HG02981 (cell line): ENCODE results near the gene LANCL3.
A peak's percentile ranks its signal among the peaks of the same experiment; 100 is the strongest.

Experiments
- ATAC-seq: cut with Tn5 transposase; IDR thresholded peaks from one replicate; pipeline ENCODE4 v1.9.1; 2021; ENCODE audit warnings: mild to moderate bottlenecking, moderate library complexity; ENCODE audit not compliant: unreplicated experiment

LANCL3 gene

DNA sequence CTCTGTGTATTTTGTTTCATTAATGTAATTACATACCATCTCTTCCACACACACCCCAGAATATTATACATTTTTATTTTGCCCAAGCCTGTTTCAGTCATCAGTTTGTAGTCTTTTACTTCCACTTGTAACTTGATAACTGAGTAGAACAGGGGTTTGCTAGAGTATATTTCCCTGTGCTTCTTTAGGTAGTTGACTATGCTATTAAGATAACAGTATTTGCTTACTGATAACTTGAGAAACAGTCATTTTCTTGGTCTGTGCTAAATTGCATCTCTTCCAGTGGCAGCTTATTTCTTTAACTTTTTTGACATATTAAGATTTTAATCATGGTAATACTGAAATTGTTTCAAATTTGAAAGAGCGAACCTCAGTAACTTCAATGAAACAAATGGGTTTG, 107.1 kb downstream of the LANCL3 start:
- no peak for ATAC-seq

DNA sequence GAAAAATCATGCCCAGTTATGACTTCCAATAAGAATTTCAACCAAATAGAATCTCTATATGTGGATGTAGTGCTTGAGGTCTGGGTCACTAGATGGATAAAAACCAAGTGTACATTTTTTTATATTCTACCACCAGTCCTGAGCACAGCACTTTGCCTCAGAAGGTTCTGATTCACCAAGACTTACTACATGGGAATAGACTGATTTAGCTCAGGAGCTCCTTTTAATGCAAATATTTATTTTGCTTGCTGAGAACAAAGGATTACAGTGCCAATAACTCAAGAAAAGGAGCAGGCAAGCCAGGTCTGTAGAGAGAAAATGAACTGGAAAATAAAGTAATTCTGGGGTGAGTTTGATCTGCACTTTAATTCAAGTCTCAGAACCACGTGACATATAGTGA, 107.8 kb downstream of the LANCL3 start:
- no peak for ATAC-seq

DNA sequence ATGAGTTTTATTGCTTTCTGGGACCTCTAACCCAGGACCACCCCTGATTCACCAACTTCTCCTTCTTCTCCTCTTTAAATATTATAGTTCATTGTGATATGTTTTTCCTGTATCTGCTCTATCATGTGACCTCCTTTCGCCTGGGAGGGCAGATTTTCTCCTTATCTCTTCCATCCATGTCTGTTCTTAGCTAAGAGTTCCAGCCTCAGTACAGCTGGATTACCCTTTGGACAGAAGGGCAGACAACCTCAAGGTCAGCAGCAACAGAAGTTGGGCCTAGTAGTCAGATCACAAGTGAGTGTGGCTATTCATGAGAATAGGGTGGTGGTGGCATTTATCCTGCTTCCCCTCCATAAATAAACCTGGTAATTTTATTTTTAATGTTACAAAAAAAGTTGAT, 108.4 kb downstream of the LANCL3 start:
- ATAC-seq = no peak

- no peak for ATAC-seq
Measured at GRCh38 chrX:37684426-37684825, 113.0 kb downstream of the LANCL3 start.

DNA sequence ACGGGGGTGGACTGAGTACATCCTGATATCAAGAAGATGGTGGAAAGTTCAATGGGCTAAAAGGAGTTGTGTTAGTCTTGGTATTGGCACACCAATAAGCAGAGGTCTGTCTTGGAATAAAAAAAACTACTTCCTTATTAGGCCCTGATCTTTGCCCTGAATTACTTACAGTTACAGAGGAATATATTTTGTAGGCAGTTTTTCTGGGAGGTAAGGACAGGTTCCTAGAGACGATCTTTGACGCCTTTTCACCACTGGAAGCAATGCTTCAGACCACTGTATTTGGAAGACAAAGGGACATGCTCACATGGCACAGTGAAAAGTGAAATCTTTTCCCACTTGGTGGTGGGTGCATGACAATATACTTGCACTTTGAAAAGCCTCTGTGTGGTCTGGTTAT, 113.5 kb downstream of the LANCL3 start:
- ATAC-seq = no peak

GRCh38 chrX:37685381-37686359, 114.2 kb downstream of the LANCL3 start, which contains the start of gene XK:
Gene XK (plus strand): TSS chrX:37685791. CDS start chrX:37685962, 171 bp downstream.
- peak; percentile 77 for ATAC-seq

GRCh38 chrX:37686369-37686995, 115.0 kb downstream of the LANCL3 start:
- no peak for ATAC-seq

GRCh38 chrX:37686996-37687395, 115.5 kb downstream of the LANCL3 start:
- ATAC-seq = no peak

- no peak for ATAC-seq
Measured at GRCh38 chrX:37690119-37690518, 118.7 kb downstream of the LANCL3 start.

- no peak for ATAC-seq
Measured at GRCh38 chrX:37692918-37693317, 121.5 kb downstream of the LANCL3 start.

DNA sequence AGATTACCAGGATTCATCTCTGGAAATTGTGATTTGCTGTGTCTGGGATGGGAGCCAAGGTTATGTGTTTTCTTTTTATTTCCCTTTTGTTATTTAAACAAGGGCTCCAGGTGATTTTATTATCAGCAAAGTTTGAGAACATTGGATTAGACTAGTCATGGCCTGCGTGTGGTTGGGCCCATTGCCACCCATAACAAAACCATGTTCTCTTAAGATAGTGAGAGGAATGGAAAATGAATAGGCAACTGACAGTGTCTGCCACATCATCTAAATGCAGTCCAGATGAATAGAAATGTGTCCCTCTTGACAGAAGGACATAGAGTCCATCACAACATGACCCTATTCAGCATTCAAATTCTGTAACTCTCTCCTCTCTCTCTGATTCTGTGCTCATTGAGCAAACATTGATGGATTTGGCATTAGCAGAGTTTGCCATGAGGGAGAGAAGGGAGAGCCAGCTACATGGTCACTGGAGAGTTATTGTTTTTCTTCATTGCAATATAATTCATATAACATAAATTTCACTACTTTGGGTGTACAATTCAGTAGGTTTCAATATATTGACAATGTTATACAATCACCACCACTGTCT, 125.8 kb downstream of the LANCL3 start:
- no peak for ATAC-seq

- ATAC-seq = no peak
Measured at GRCh38 chrX:37701588-37701987, 130.1 kb downstream of the LANCL3 start.

DNA sequence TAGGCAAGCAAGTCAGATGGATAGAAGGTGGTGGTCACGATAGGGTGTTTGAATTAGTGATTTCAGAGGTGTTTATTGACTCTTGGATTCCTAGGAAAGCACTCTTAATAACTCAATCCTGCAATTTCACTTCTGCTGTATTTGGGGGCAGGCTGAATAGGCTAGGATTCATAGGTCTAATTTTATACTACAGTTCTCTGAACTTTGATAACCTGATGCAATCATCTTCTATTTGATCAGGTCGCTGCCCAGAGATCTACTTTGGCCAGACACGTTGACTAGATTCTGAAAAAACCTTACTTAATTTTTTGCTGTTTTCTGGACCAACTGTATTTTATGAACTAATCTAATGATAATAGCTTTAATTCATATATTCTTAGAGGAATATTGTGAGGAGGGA, 140.5 kb downstream of the LANCL3 start:
- ATAC-seq = no peak

DNA sequence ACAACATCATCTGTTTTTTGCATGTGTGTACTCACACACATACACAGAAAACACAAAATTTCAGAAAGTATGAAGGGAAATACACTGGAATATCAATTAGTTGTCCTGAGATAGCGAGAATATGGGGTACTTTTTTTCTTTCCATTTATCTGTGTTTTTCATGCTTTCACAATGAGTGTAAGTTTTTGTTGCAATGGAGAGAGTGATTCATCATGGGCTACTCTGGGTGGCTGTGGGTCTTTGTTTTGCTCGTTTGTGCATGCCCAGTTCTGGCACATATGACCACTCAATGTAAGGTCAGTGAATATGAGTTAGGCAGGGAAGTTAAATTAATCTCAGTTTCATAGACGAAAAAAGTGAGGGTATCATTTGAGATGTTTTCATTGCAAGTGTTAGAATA, 141.0 kb downstream of the LANCL3 start:
- no peak for ATAC-seq

DNA sequence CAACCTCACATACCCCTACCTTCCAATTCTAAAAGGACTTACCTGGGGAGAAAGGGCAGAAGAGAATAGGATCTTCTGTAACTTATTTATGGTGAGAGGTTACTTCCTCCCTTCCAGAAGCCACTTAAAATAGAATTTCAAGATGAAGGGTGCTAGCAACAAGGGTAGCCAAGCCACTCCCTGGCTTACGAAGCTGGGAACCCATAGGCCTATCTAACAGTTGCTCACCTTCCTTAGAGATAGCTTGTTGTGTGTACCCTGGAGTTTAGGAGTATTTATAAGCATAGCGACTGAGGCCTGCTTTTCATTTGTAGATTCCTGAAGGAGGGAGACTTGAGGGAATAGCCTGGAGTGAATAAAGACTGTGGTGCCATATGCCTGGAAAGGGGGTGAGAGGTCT, 143.0 kb downstream of the LANCL3 start:
- ATAC-seq = no peak

DNA sequence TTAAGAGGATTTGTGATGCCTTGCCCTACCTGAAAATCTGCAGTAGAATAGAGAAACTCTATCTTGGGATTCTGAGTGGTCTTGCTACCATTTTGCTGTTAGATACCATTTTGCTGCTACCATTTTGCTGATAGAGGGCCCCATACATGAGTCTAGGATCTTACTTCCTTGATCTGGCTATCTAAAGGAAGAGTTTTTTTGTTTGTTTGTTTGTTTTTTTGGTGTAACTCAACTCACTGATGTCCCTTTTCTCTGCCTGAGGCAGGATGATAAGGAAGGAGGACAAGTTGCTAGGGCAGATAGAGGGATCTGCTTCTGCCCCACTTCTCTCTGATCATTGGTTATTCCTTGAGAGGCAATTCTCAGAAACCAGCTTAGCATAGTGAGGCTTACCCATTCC, 145.1 kb downstream of the LANCL3 start:
- ATAC-seq = no peak

DNA sequence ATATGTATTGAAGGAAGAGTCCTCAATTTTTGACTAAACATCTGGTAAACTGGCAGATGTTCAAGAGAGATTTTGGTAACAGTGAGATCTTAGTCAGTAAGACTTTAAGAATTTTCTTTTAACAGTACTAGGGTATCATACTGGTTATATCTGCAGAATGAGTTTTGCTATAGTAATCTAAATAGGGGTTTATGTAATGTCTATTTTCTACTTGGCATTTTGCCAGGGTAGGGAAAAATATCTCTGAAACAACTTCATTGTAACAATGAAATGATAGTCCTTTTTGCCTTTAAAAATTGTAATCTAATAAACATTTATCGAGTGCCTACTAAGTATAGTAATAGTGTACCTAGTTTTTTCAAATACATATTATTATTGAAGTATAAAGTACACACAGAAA, 146.2 kb downstream of the LANCL3 start:
- no peak for ATAC-seq

DNA sequence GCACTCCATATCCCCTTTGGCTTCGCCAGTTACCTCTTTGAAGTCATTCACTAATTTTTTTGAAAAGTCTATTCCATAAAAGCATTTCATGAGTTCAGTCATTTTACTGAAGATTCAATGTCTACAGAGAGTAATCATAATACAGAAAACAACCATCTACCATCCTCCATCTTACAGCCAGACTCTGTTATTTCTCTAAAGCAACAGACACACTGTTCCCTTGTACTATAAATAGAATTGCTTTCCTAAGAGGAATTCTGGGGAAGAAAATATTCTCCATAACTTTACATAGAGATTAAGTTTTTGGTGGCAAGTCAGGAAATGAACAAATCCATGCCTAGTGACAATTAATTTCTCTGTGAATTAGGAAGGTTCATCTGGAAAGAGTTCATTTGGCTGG, 151.1 kb downstream of the LANCL3 start:
- no peak for ATAC-seq

DNA sequence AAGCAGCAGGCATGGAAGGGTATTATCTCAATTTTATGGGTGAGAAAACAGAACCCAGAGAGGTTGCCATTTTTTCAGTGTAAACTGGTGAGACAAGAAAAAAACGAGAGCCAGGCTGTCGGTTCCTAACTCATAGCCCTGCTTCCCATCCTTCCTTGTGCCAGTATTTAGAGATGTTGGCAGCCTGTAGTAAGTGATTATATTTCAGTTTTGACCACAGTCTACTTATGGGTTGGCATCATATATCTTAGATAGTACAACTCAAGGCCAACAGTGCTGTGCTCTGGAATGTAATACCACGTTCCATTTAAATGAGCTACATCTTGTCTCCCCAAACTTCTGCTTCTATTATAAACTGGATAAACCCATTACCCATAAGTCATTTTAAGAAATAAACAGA, 154.9 kb downstream of the LANCL3 start:
- no peak for ATAC-seq
